GM19240 (cell line): ENCODE results near the gene SLC31A1.
"Not testable (repeated sequence)": the region's sequence is repeated elsewhere in the genome, so short reads cannot be mapped to it uniquely, and the experiment has no call there.

Experiments
- DNase-seq: peaks from one replicate; pipeline ENCODE4 v3.0.0; 2011; ENCODE audit warnings: low spot score; ENCODE audit not compliant: insufficient read length

The SLC31A1 gene

GRCh38 chr9:113220467-113221002, 809 bp upstream of the SLC31A1 start:
- no peak for DNase-seq

- no peak for DNase-seq
These were observed 597 bp downstream of the SLC31A1 start for GRCh38 chr9:113221800-113222481.

GRCh38 chr9:113222482-113222841, 1.1 kb downstream of the SLC31A1 start:
- DNase-seq: no peak

GRCh38 chr9:113223963-113224362, 2.6 kb downstream of the SLC31A1 start:
- DNase-seq: no peak

- no peak for DNase-seq
These were observed 6.1 kb downstream of the SLC31A1 start for GRCh38 chr9:113227436-113227835.

GRCh38 chr9:113228130-113228665, 6.9 kb downstream of the SLC31A1 start:
- DNase-seq: no peak

GRCh38 chr9:113231701-113232100, 10.4 kb downstream of the SLC31A1 start:
- no peak for DNase-seq

GRCh38 chr9:113235701-113236255, 14.4 kb downstream of the SLC31A1 start:
- DNase-seq: not testable (repeated sequence)

GRCh38 chr9:113237026-113237425, 15.7 kb downstream of the SLC31A1 start:
- no peak for DNase-seq

- DNase-seq: no peak
These were observed 17.0 kb downstream of the SLC31A1 start for GRCh38 chr9:113238202-113238858.

- no peak for DNase-seq
These were observed 17.5 kb downstream of the SLC31A1 start for GRCh38 chr9:113238859-113239232.

- no peak for DNase-seq
These were observed 19.8 kb downstream of the SLC31A1 start for GRCh38 chr9:113241161-113241560.

GRCh38 chr9:113244556-113244955, 23.2 kb downstream of the SLC31A1 start:
- no peak for DNase-seq

GRCh38 chr9:113245894-113246293, 24.6 kb downstream of the SLC31A1 start:
- no peak for DNase-seq

- no peak for DNase-seq
These were observed 25.6 kb downstream of the SLC31A1 start for GRCh38 chr9:113246928-113247327.

- DNase-seq: no peak
These were observed 26.3 kb downstream of the SLC31A1 start for GRCh38 chr9:113247640-113248039.

GRCh38 chr9:113249661-113250060, 28.3 kb downstream of the SLC31A1 start:
- DNase-seq: not testable (repeated sequence)

GRCh38 chr9:113250807-113251206, 29.5 kb downstream of the SLC31A1 start:
- DNase-seq: no peak

GRCh38 chr9:113254991-113255390, 33.6 kb downstream of the SLC31A1 start:
- no peak for DNase-seq

- no peak for DNase-seq
These were observed 34.1 kb downstream of the SLC31A1 start for GRCh38 chr9:113255438-113255837.

GRCh38 chr9:113257863-113258262, 36.5 kb downstream of the SLC31A1 start:
- no peak for DNase-seq

GRCh38 chr9:113258282-113258681, 36.9 kb downstream of the SLC31A1 start:
- no peak for DNase-seq
